H7 (cell line): ENCODE data around the gene TGOLN2. TPM values are rescaled to one million over a fixed set of nuclear protein-coding genes. Genes with fewer than 3 reads are reported as not detected.

Source experiments
- DNase-seq: peaks from one replicate; pipeline ENCODE4 v3.0.0; 2012
- H3K27me3 ChIP-seq: 2 replicates; pipeline ENCODE4 v1.6.0; 2011; ENCODE audit warnings: mild to moderate bottlenecking, low read length; ENCODE audit not compliant: control insufficient read depth, insufficient read depth
- H3K36me3 ChIP-seq: replicated peaks from 2 replicates; pipeline ENCODE4 v1.5.1; 2011; ENCODE audit warnings: low read length; ENCODE audit not compliant: control insufficient read depth, insufficient read depth
- H3K4me3 ChIP-seq: 2 replicates; pipeline ENCODE4 v1.5.1; 2011; ENCODE audit warnings: low read depth, mild to moderate bottlenecking, control low read depth, low read length, moderate library complexity; ENCODE audit not compliant: insufficient read depth
- total RNA-seq: library from RNA; depleted of rRNA; stranded (reverse); fragments of >200 nt; shearing (Covaris generic); gene quantifications from 2 replicates; pipeline ENCODE4 v1.2.3, GENCODE V29; 2014; rRNA removed

TGOLN2 gene
- total RNA-seq, 1 experiment from 2014 or later, result 33.0 TPM

- H3K27me3 ChIP-seq, result no peaks in the 10 kb centered on the region
- H3K4me3 ChIP-seq, result no peak overlapping the region
- no peaks in the 10 kb centered on the region for H3K36me3 ChIP-seq
- DNase-seq, result peak; percentile 41
Measured at GRCh38 chr2:85273738-85274731, 53.8 kb downstream of the TGOLN2 start.

GRCh38 chr2:85272357-85272756 is 55.4 kb downstream of the TGOLN2 start:
- no peaks in the 10 kb centered on the region for H3K27me3 ChIP-seq
- H3K4me3 ChIP-seq, result no peak overlapping the region
- no peak for DNase-seq
- no peaks in the 10 kb centered on the region for H3K36me3 ChIP-seq

DNA sequence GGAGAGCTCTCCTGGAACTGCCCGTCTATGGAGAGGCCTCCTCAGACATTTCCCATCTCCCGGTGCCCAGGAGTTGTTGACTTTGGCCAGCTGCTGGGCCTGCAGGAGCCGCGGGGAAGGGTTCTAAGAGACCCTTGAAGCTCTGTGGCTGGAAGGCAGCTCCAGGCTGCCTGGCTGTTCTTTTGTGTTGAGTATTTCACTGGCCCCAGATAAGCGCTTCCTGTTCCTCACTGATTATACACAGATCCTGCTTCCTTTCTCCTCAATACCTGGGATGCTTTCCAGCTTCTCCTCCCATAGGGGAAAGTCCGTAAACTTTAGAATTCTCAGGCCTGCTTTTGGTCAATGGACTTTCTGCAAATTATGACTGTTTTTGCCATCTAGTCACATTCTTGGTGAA is 57.8 kb downstream of the TGOLN2 start:
- Histone ChIP-seq H3K27me3 (no peaks in the 10 kb centered on the region), H3K36me3 (no peaks in the 10 kb centered on the region), H3K4me3 (no peak overlapping the region)
- no peak for DNase-seq

Other genes with a start within 250 kb of the TGOLN2 start
- gene TCF7L1, start 194.6 kb downstream of the TGOLN2 start, total RNA-seq, result 9.9 and 10.7 TPM in 2 replicates
- 18.5 and 29.6 TPM in 2 replicates for gene RETSAT, start 26.5 kb upstream of the TGOLN2 start, total RNA-seq
- gene ELMOD3, start 26.8 kb upstream of the TGOLN2 start, total RNA-seq, result 11.3 and 11.5 TPM in 2 replicates
- 242 and 268 TPM in 2 replicates for gene CAPG, start 82.4 kb upstream of the TGOLN2 start, total RNA-seq
- not detected in 2 replicates for gene SH2D6, start 90.7 kb upstream of the TGOLN2 start, total RNA-seq
- 57.6 and 98.6 TPM in 2 replicates for gene MAT2A, start 211.2 kb upstream of the TGOLN2 start, total RNA-seq
- 23.3 and 33.0 TPM in 2 replicates for gene GGCX, start 233.5 kb upstream of the TGOLN2 start, total RNA-seq
- 17.7 and 33.0 TPM in 2 replicates for gene VAMP8, start 249.6 kb upstream of the TGOLN2 start, total RNA-seq